ENCODE measurements around the gene UVRAG. TPM values are rescaled to one million over a fixed set of nuclear protein-coding genes. Genes with fewer than 3 reads are reported as not detected.

Gene UVRAG
- total and polyA plus RNA-seq, 2 donors (not counting 1 experiment from before 2014, with no cell fraction given): 37.7 to 94.1 TPM

DNA sequence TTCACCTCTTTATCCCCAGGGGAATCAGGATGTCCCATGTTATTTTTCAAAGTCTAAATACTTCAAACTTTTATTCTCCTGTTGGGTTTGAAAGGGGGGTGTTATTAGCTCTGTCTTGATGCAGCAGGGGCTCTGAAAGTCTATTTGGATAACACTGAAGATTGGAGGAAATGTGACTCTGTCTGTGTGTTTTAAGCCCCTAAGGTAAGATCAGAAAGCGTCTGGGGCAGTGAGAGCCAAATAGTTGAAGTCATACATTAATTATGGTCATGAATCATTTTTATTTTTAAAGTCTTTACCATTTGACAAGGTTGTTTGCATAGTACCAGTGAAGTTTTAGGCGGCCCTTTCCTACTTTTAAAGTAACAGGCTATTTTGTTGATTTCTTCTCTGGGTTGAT lies 139.0 kb downstream of the UVRAG start:
- no CpG with 5 or more reads among the region's 2 CpGs for WGBS (ENCODE audit: insufficient coverage)
- Mint-ChIP-seq H3K9me3 (ENCODE audit: insufficient read depth) (no peaks in the 10 kb centered on the region), H3K4me1 (peaks cover 46% of the 10 kb centered on the region), H3K4me3 (no peak overlapping the region), H3K27ac (no peak overlapping the region), H3K27me3 (no peaks in the 10 kb centered on the region)
- TF ChIP-seq, protein P1, sequence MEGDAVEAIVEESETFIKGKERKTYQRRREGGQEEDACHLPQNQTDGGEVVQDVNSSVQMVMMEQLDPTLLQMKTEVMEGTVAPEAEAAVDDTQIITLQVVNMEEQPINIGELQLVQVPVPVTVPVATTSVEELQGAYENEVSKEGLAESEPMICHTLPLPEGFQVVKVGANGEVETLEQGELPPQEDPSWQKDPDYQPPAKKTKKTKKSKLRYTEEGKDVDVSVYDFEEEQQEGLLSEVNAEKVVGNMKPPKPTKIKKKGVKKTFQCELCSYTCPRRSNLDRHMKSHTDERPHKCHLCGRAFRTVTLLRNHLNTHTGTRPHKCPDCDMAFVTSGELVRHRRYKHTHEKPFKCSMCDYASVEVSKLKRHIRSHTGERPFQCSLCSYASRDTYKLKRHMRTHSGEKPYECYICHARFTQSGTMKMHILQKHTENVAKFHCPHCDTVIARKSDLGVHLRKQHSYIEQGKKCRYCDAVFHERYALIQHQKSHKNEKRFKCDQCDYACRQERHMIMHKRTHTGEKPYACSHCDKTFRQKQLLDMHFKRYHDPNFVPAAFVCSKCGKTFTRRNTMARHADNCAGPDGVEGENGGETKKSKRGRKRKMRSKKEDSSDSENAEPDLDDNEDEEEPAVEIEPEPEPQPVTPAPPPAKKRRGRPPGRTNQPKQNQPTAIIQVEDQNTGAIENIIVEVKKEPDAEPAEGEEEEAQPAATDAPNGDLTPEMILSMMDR (IDR thresholded peaks at IDR 0.05): no peak
- no peak for TF ChIP-seq EZH2 (IDR thresholded peaks at IDR 0.05; ENCODE audit: borderline replicate concordance, insufficient read depth, low read depth, low read length, poor library complexity, severe bottlenecking)
- peaks cover 2 to 5% of the 10 kb centered on the region in 2 donors for H3K4me1 ChIP-seq (ENCODE audit: control insufficient read depth in 2 of 2, insufficient read depth in 2 of 2, low read length in 2 of 2)
- H3K9me3 ChIP-seq (ENCODE audit: control extremely low read depth in 1 of 3, control insufficient read depth in 2 of 3, insufficient read depth in 1 of 3, low read length in 2 of 3): no peaks in the 10 kb centered on the region
- DNase-seq (no peak), ATAC-seq (ENCODE audit: low read depth) (no peak)
- no peak overlapping the region for H3K4me3 ChIP-seq (ENCODE audit: control extremely low read depth in 1 of 5, extremely low read depth in 1 of 5, insufficient read depth in 1 of 5, low read depth in 2 of 5, low read length in 4 of 5)
- H4K20me1 ChIP-seq (ENCODE audit: control insufficient read depth, insufficient read depth, low read length, poor library complexity, severe bottlenecking): peaks cover 81% of the 10 kb centered on the region
- CTCF ChIA-PET: no interaction called here
- intact Hi-C loops (cut with micrococcal nuclease): no loop called here
- H3K4me2 ChIP-seq (replicated peaks; ENCODE audit: low read depth, low read length, poor library complexity, severe bottlenecking): no peak overlapping the region
- peaks cover 91% of the 10 kb centered on the region for H3K79me2 ChIP-seq (ENCODE audit: control insufficient read depth, insufficient read depth, low read length)
- H2AFZ ChIP-seq (ENCODE audit: insufficient read depth, low read depth, low read length, poor library complexity, severe bottlenecking): no peak overlapping the region
- H3K36me3 ChIP-seq (replicated peaks in 1 of 2; ENCODE audit: control extremely low read depth in 1 of 2, control insufficient read depth in 1 of 2, extremely low read depth in 1 of 2, insufficient read depth in 2 of 2, low read length in 1 of 2): peaks cover 0 to 4% of the 10 kb centered on the region in 2 experiments
- H3K9ac ChIP-seq (ENCODE audit: low read length): no peak overlapping the region
- no peak overlapping the region for H3K27ac ChIP-seq (ENCODE audit: low read length in 2 of 2)
- POLR2A ChIA-PET: no interaction called here
- H3K27me3 ChIP-seq (replicated peaks in 1 of 4; ENCODE audit: control extremely low read depth in 1 of 4, control insufficient read depth in 3 of 4, insufficient read depth in 4 of 4, low read length in 3 of 4): no peaks in the 10 kb centered on the region

- Mint-ChIP-seq H3K27me3 (no peaks in the 10 kb centered on the region), H3K27ac (peak overlapping the region; percentile 29), H3K9me3 (ENCODE audit: insufficient read depth) (no peaks in the 10 kb centered on the region), H3K4me1 (peaks cover 49% of the 10 kb centered on the region), H3K4me3 (no peak overlapping the region)
- Histone ChIP-seq H2AFZ (ENCODE audit: insufficient read depth, low read depth, low read length, poor library complexity, severe bottlenecking) (no peak overlapping the region), H3K27ac (ENCODE audit: low read length in 2 of 2) (no peak overlapping the region), H3K4me2 (replicated peaks; ENCODE audit: low read depth, low read length, poor library complexity, severe bottlenecking) (no peak overlapping the region), H3K36me3 (replicated peaks in 1 of 2; ENCODE audit: control extremely low read depth in 1 of 2, control insufficient read depth in 1 of 2, extremely low read depth in 1 of 2, insufficient read depth in 2 of 2, low read length in 1 of 2) (peaks cover 0 to 8% of the 10 kb centered on the region in 2 experiments), H3K4me3 (ENCODE audit: control extremely low read depth in 1 of 5, extremely low read depth in 1 of 5, insufficient read depth in 1 of 5, low read depth in 2 of 5, low read length in 4 of 5) (no peak overlapping the region), H3K27me3 (replicated peaks in 1 of 4; ENCODE audit: control extremely low read depth in 1 of 4, control insufficient read depth in 3 of 4, insufficient read depth in 4 of 4, low read length in 3 of 4) (no peaks in the 10 kb centered on the region), H3K9me3 (ENCODE audit: control extremely low read depth in 1 of 3, control insufficient read depth in 2 of 3, insufficient read depth in 1 of 3, low read length in 2 of 3) (no peaks in the 10 kb centered on the region), H3K9ac (ENCODE audit: low read length) (no peak overlapping the region), H3K4me1 (ENCODE audit: control insufficient read depth in 2 of 2, insufficient read depth in 2 of 2, low read length in 2 of 2) (peaks cover 2 to 10% of the 10 kb centered on the region in 2 donors), H3K79me2 (ENCODE audit: control insufficient read depth, insufficient read depth, low read length) (peaks cover 93% of the 10 kb centered on the region), H4K20me1 (ENCODE audit: control insufficient read depth, insufficient read depth, low read length, poor library complexity, severe bottlenecking) (peaks cover 83% of the 10 kb centered on the region)
- DNase-seq (no peak), ATAC-seq (ENCODE audit: low read depth) (no peak)
- TF ChIP-seq, protein P1 (IDR thresholded peaks at IDR 0.05): no peak
- TF ChIP-seq EZH2 (IDR thresholded peaks at IDR 0.05; ENCODE audit: borderline replicate concordance, insufficient read depth, low read depth, low read length, poor library complexity, severe bottlenecking): no peak
- no CpG with 5 or more reads among the region's 5 CpGs for WGBS (ENCODE audit: insufficient coverage)
- ChIA-PET CTCF (no interaction called here), POLR2A (no interaction called here)
- intact Hi-C loops (cut with micrococcal nuclease): no loop called here
Measured at GRCh38 chr11:75955443-75955842, 140.4 kb downstream of the UVRAG start.
